ENCODE measurements around the gene TGOLN2.
"Not testable (repeated sequence)": the region's sequence is repeated elsewhere in the genome, so short reads cannot be mapped to it uniquely, and the experiment has no call there.

TGOLN2 gene

DNA sequence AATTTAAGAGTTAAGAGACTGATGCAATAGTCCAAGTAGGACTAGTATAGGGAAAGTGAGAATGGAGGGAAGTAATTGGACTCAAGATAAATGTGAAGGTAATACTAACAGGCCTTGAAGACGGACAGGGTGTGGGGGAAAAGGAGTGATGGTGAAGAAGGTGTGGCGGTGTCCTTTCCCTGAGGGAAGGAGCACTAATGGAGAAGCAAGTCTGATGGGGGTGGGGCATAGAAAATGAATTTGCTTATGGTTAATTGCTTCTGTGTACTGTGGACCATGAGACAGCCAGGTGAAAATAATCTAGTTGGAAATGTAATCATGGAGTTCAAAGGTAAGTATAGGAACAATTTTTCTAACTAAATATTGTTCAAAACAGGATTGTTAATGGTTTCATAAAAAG lies 7.1 kb upstream of the TGOLN2 start:
- Histone ChIP-seq H3K27me3 (ENCODE audit: insufficient read depth, poor library complexity, severe bottlenecking) (no peaks in the 10 kb centered on the region), H3K4me3 (replicated peaks; ENCODE audit: insufficient read depth, low read length) (no peak overlapping the region), H3K27ac (replicated peaks) (no peak overlapping the region)
- TF ChIP-seq, protein P1, sequence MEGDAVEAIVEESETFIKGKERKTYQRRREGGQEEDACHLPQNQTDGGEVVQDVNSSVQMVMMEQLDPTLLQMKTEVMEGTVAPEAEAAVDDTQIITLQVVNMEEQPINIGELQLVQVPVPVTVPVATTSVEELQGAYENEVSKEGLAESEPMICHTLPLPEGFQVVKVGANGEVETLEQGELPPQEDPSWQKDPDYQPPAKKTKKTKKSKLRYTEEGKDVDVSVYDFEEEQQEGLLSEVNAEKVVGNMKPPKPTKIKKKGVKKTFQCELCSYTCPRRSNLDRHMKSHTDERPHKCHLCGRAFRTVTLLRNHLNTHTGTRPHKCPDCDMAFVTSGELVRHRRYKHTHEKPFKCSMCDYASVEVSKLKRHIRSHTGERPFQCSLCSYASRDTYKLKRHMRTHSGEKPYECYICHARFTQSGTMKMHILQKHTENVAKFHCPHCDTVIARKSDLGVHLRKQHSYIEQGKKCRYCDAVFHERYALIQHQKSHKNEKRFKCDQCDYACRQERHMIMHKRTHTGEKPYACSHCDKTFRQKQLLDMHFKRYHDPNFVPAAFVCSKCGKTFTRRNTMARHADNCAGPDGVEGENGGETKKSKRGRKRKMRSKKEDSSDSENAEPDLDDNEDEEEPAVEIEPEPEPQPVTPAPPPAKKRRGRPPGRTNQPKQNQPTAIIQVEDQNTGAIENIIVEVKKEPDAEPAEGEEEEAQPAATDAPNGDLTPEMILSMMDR (IDR thresholded peaks at IDR 0.05; ENCODE audit: insufficient read depth, low read length): no peak
- TF ChIP-seq SPI1 (IDR thresholded peaks at IDR 0.05; ENCODE audit: borderline replicate concordance, low read depth) (no peak), POLR2AphosphoS5 (IDR thresholded peaks at IDR 0.05; ENCODE audit: low read depth) (no peak), GABPA (IDR thresholded peaks at IDR 0.05; ENCODE audit: low read depth) (no peak)
- TF ChIP-seq, protein P2, sequence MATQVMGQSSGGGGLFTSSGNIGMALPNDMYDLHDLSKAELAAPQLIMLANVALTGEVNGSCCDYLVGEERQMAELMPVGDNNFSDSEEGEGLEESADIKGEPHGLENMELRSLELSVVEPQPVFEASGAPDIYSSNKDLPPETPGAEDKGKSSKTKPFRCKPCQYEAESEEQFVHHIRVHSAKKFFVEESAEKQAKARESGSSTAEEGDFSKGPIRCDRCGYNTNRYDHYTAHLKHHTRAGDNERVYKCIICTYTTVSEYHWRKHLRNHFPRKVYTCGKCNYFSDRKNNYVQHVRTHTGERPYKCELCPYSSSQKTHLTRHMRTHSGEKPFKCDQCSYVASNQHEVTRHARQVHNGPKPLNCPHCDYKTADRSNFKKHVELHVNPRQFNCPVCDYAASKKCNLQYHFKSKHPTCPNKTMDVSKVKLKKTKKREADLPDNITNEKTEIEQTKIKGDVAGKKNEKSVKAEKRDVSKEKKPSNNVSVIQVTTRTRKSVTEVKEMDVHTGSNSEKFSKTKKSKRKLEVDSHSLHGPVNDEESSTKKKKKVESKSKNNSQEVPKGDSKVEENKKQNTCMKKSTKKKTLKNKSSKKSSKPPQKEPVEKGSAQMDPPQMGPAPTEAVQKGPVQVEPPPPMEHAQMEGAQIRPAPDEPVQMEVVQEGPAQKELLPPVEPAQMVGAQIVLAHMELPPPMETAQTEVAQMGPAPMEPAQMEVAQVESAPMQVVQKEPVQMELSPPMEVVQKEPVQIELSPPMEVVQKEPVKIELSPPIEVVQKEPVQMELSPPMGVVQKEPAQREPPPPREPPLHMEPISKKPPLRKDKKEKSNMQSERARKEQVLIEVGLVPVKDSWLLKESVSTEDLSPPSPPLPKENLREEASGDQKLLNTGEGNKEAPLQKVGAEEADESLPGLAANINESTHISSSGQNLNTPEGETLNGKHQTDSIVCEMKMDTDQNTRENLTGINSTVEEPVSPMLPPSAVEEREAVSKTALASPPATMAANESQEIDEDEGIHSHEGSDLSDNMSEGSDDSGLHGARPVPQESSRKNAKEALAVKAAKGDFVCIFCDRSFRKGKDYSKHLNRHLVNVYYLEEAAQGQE (IDR thresholded peaks at IDR 0.05; ENCODE audit: insufficient replicate concordance, low read depth): no peak
- DNase-seq (ENCODE audit: low read depth in 1 of 2, low spot score in 1 of 2): no peak

DNA sequence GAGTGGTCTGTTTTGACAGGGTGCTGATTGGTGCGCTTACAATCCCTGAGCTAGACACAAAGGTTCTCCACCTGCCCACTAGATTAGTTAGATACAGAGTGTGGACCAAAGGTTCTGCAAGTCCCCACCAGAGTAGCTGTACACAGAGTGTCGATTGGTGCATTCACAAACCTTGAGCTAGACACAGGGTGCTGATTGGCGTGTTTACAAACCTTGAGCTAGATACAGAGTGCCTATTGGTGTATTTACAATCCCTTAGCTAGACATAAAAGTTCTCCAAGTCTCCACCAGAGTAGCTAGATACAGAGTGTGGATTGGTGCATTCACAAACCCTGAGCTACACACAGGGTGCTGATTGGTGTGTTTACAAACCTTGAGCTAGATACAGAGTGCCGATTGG lies 6.1 kb upstream of the TGOLN2 start:
- not testable (repeated sequence) for DNase-seq (ENCODE audit: low read depth in 1 of 2, low spot score in 1 of 2); H3K27ac ChIP-seq (replicated peaks); H3K27me3 ChIP-seq (ENCODE audit: insufficient read depth, poor library complexity, severe bottlenecking); H3K4me3 ChIP-seq (replicated peaks; ENCODE audit: insufficient read depth, low read length)

DNA sequence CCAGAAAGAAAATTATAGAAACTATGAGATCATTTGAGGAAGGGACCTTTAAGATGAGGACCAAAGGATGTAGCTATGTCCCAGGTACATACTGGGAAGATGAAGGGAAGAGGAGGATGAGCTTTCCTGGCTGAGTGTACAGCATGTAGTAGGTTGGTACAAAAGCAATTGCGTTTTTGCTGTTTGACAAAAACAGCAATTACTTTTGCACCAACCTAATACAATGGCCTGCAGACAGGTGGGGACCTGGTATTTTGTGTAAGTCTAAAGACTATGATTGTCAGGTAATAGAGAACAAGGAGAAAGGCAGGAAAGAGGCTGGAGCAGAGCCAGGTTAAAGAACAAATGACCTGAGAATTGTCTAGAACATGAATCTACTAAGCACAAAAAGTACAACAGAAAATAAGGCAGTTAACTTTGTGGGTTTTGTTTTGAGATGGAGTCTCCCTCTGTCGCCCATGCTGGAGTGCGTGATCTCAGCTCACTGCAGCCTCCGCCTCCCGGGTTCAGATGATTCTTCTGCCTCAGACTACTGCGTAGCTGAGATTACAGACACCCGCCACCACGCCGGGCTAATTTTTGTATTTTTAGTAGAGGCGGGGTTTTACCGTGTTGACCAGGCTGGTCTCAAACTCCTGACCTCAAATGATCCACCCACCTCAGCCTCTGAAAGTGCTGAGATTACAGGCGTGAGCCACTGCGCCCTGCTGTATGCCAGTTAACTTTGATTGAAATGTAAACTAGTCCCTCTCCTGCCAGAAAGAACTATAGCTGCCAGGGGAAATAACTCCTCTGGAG lies 3.2 kb upstream of the TGOLN2 start:
- TF ChIP-seq, protein P1 (IDR thresholded peaks at IDR 0.05; ENCODE audit: insufficient read depth, low read length): no peak
- TF ChIP-seq SPI1 (IDR thresholded peaks at IDR 0.05; ENCODE audit: borderline replicate concordance, low read depth): no peak
- TF ChIP-seq POLR2AphosphoS5 (IDR thresholded peaks at IDR 0.05; ENCODE audit: low read depth): no peak
- TF ChIP-seq, protein P2 (IDR thresholded peaks at IDR 0.05; ENCODE audit: insufficient replicate concordance, low read depth): no peak
- no peak for TF ChIP-seq GABPA (IDR thresholded peaks at IDR 0.05; ENCODE audit: low read depth)
- DNase-seq (ENCODE audit: low read depth in 1 of 2, low spot score in 1 of 2): no peak
- H3K27me3 ChIP-seq (ENCODE audit: insufficient read depth, poor library complexity, severe bottlenecking): no peaks in the 10 kb centered on the region

DNA sequence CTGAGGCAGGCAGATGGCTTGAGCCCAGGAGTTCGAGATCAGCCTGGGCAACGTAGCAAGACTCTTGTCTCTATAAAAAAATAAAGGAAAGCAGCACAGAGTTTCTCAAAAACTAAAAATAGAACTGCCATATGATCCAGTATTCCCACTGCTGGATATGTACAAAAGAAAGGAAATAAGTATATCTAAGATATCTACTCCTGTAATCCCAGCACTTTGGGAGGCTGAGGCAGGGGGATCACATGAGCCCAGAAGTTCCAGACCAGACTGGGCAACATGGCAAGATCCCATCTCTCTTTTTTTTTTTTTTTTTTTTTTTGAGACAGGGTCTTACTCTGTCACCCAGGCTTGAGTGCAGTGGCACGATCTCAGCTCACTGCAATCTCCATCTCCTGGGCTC lies 1.9 kb upstream of the TGOLN2 start:
- not testable (repeated sequence) for H3K4me3 ChIP-seq (replicated peaks; ENCODE audit: insufficient read depth, low read length); H3K27ac ChIP-seq (replicated peaks); H3K27me3 ChIP-seq (ENCODE audit: insufficient read depth, poor library complexity, severe bottlenecking); DNase-seq (ENCODE audit: low read depth in 1 of 2, low spot score in 1 of 2)

More for the DNA sequence above, 3.2 kb upstream of the TGOLN2 start:
- Histone ChIP-seq H3K27ac (replicated peaks) (no peak overlapping the region), H3K4me3 (replicated peaks; ENCODE audit: insufficient read depth, low read length) (no peak overlapping the region)

DNA sequence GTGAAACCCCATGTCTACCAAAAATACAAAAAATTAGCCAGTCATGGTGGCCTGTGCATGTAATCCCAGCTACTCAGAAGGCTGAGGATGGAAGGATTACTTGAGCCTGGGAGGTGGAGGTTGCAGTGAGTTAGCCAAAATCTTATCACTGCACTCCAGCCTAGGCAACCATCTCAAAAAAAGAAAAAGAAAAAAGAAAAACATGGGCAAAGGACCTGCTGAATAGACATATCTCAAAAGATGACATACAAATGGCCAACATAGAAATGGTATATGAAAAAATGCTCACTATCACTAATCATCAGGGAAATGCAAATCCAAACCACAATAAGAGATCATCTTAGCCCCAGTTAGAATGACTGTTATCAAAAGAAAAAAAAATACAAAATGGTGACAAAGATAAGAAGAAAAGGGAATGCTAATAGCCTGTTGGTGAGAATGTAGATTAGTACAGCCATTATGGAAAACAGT lies 1.4 kb upstream of the TGOLN2 start:
- no peak overlapping the region; the same call in 1 of the 2 replicates for H3K27ac ChIP-seq (replicated peaks)
- DNase-seq (ENCODE audit: low read depth in 1 of 2, low spot score in 1 of 2): no peak
- no peak for TF ChIP-seq SPI1 (IDR thresholded peaks at IDR 0.05; ENCODE audit: borderline replicate concordance, low read depth)
- TF ChIP-seq, protein P2 (IDR thresholded peaks at IDR 0.05; ENCODE audit: insufficient replicate concordance, low read depth): no peak
- TF ChIP-seq, protein P1 (IDR thresholded peaks at IDR 0.05; ENCODE audit: insufficient read depth, low read length): no peak
- TF ChIP-seq POLR2AphosphoS5 (IDR thresholded peaks at IDR 0.05; ENCODE audit: low read depth): no peak
- no peak for TF ChIP-seq GABPA (IDR thresholded peaks at IDR 0.05; ENCODE audit: low read depth)
- no peak overlapping the region for H3K4me3 ChIP-seq (replicated peaks; ENCODE audit: insufficient read depth, low read length)
- H3K27me3 ChIP-seq (ENCODE audit: insufficient read depth, poor library complexity, severe bottlenecking): no peaks in the 10 kb centered on the region

Measured in HL-60 (cell line).